Stimulated activated CD8-positive, alpha-beta memory T cell treated with anti-CD3 and anti-CD28 coated beads, Interleukin-15, amount 100 ng/mL, for 48 hours (primary cell): Measurements from ENCODE around the gene LCN12.

Experiments used
- DNase-seq, 2 donors: peaks; one replicate each; pipeline ENCODE4 v3.0.0-alpha.2; 2020; ENCODE audit warnings: low read depth in 2 of 2

LCN12 gene

DNA sequence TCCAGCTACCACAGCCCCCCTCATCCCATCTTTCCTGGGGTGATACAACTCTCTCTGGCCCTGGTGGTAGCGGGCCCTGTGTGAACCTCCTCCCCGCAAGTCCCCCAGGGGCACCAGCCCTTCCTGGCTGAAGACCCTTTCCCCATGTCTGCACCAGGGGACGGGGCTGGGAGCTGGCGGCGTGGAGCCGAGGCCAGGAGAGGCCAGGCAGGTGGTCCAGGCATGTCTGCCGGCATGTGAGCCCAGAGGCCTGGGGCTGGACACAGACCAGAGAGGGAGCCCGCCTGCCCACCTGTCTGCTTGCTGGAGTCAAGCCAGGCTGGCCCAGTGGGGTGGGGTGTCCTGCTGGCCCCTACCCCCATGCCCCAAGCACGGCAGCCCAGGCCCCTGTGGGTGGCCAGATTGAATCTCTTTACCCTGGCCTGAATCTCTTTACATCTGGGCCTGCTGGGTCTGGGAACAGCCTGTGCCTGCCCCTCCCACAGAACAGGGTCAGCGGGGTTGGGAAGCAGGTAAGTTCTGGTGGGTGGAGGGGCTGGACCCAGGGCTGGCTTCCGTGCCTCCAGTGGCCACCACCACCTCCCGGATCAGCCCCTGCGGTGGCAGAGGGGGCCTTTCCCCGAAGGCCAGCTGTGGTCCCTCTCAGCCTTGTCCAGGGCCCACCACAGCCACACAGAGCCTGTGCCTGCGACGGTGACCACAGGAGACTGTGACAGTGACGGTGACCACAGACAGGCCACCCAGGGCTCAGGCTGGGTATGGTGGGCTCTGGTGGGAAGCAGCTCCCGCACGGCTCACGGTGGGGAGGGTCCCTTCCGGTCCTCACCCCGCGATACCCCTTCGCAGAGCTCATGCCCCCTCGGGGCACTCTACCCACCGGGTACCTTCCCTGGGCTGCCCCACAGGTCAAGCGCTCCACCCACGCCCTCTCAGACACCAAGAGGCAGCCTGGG is 7.1 kb downstream of the LCN12 start:
- no peak for DNase-seq

DNA sequence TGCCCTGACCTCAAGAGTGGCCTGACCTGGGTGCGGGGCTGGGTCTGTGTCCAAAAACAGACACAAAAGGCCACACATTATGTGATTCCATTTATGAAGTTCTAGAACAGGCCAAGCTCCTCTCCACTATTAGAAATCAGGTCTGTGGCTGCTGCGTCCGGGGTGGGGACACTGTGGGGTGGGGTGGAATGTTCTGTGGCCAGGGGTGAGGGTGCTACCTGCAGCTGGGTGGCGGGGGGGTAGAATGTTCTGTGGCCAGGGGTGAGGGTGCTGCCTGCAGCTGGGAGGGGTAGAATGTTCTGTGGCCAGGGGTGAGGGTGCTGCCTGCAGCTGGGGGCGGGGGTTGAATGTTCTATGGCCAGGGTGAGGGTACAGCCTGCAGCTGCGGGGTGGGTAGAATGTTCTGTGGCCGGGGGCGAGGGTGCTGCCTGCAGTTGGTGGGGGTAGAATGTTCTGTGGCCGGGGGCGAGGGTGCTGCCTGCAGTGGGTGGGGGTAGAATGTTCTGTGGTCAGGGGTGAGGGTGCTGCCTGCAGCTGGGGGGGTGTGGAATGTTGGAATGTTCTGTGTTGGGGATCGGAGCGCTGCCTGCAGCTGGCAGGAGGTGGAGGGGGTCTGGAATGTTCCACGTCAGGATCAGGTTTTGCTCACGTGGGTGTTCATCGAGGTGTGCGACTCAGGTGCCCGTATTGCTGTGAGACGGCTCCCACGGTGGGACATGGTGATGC is 8.3 kb downstream of the LCN12 start:
- no peak for DNase-seq

DNA sequence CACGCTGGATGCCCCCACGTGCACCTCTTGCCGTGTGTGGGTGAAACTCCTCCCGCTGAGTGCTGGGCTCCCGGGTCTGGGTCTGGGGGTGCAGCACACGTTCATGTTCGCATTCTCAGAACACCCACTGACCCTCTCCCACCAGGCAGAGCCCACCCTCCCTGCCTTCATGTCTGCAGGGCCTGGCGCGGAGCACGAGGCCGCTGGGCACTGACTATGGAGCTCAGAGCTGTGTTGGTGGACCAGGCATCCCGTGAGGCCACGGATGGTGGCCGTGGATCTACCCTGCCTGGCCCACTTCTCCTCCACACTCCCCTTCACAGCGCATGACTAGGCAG is 8.8 kb downstream of the LCN12 start:
- no peak for DNase-seq

DNA sequence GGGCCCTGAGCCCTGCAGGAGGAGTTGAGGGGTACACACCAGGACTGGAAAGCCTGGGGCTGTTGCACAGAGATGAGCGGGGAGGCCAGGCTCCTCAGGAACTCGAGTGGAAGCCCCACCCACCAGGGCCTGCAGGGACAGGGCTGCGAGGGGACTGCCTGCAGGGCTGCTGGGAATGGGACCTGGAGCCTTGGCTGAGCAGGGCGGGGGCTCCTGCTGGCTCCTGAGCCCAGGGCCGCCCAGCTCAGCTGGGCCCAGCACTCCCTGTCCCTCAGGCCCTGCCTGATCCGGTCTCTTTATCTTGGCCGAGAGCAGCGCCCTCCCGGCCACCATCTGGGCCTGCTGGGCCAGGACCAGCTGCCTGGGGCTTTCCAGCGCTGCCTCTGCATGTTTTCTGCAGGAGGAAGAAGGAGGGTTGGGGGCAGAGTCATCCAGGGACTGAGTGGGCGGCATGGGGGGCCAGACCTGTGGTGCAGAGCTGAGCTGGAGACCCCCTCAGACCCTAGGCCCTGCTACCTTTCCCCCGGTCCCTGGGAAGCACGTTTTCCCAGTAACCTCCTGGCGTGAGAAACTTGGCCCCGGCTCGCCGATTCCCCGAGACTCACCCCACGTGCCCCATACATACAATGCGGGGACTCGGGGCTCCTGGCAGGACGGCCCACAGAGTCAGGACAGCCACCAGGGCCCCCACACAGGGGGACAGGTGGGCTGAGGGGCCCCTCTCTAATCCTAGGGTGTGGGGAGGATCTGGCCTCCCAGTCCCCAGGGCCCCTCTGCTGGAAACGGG is 9.4 kb downstream of the LCN12 start:
- DNase-seq, result no peak

DNA sequence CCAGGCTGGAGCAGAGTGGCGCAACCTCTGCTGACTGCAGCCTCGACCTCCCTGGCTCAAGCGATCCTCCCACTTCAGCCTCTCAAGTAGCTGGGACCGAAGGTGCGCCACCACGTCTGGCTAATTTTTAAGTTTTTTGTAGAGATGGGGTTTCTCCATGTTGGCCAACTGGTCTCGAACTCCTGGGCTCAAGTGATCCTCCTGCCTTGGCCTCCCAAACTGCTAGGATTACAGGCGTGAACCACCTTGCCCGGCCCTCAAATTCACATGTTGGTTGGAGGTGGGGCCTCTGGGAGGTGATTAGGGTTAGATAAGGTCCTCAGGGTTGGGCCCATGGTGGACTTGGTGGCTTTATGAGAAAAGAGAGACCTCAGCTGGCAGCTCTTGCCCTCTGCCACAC is 10.1 kb downstream of the LCN12 start:
- DNase-seq, result no peak

DNA sequence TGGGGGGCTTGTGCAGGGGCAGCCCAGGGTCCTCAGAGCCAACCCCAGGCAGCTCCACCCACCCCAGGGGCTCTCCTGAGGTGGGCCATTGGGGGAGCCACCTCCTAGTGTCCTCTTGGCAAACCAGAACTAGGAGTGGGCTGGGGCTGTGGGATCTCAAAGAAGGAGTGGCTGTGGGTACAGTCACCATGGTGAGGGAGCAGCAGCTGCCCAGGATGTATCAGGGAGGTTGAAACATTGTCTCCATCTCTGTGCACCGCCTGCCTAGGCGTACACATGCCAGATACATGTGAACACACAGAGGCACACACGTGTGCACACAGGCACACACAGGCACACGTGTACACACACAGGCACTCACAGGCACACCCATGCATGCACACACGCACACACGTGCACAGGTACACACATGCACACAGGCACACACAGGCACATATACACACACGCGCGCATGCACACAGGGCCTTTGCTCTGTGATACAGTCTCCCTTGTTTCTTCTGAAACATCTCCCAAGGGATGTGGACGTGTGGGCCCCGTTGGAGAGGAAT is 10.7 kb downstream of the LCN12 start:
- DNase-seq, result no peak

DNA sequence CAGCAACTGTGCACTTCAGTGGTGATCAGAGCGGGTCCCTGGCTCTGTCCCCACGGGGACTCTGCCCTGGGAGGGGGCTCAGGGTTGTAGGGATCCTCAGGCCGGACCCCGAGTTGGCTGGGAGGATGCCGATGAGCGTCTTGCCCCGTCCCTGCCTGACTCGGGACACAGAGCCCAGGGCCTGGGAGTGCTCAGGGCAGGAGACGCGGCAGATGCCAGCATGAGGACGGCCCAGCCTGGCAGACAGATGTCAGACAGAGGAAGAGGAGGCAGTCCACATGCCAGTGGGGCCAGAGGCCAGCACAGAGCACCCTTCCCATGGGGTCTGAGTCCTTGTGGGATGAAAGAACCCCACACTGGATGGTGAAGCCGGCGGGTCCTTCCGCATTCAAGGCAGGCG is 11.3 kb downstream of the LCN12 start:
- DNase-seq, result no peak

DNA sequence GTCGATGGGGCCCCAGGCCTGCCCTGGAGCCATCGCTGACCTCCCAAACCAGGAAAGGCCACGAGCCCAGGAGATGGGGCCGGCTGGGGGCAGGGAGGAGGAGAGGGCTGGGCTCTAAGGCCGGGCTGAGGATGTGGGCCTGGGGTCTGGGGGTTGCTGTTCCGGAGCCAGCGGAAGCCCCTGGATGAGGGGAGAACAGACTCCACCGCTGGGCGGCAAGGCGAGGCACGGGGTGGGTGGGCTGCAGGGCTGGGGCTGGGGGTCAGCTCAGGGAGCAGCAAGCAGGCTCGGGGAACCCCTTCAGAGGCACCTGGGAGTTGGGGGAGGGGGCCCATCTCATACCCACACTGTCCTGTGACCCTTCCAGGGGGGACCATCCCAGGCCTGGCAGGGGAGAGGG is 11.7 kb downstream of the LCN12 start:
- no peak for DNase-seq

DNA sequence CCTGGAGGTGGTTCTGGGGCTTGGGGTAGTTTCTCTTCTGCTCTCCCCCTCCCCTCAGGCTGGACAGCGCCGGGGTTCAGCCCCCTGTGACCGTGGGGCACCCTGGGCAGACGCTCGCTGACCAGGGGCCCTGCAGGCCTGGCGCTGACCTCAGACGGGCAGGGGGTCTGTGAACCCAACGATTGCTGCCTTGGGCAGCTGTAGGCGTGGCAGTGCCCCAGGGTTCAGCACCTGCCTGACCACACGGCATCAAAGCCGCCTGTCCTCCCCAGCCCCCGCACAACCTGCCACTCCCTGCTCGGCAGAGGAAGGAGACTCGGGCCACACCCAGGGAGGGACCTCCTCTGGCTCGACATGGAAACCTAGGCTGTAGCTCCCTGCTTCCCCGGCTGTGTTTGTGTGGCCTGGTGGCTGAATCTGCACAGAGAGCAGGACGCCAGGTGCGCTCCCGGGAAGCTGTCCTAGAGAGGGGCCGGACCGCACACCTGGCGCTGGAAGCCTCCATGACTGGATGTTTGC is 12.2 kb downstream of the LCN12 start:
- no peak for DNase-seq

DNA sequence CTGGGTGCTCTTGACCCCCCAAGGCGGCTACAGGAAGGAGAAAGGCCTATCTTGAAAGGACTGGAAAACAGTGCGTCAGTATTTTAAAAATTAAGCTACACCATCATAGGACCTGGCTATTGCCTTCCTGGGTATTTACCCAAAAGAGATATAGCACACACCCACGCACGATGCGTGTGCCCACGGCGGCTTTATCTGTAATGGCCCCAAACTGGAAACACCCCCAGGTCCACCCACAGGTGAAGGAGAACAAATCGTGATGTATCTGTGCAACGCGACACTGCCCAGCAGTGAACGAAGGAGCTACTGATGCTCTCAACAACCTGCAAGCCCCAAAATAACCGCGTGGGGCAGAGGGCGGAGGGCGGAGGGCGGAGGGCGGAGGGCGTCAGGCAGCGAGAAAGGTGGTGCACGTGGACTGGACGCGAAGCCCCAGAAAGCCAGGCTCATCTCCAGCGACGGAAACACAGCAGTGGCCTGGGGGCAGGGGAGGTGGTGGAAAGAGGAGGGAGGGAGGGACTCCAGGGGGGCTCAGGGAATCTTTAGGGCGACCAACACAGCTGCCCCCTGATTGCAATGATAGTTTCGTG is 12.9 kb downstream of the LCN12 start:
- DNase-seq, result no peak

DNA sequence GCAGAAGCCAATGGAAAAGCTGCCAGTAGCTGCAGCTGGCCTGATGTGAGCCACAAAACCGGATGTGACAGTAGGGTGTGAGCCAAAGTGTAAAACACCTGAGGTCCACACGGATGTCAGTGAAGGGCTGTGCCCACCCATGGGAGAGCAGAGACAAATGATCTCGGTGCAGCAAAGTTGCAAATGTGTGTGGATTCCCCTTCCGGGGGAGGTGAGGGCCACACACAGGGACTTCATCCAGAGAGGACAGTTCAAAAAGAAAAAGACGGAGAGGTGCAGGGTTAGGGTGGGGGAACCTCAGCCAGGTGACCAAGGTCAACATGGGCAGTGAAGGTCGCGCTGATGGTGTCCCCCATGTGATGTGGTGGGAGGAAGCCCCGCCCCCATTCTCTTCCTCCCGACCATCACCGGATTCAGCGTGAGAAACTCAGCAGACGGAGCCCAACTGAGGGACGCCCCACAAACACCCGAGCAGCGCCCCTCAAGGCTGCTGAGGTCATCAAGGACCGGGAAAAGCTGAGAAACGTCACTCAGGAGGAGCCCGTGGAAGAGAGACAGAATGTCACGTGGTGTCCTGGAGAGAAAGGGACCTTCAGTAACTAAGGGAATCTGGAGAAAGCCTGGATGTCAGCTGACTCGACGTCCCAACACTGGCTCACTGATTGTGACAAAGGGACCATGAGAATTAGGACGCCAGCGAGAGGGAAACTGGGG is 13.9 kb downstream of the LCN12 start:
- DNase-seq, result no peak

DNA sequence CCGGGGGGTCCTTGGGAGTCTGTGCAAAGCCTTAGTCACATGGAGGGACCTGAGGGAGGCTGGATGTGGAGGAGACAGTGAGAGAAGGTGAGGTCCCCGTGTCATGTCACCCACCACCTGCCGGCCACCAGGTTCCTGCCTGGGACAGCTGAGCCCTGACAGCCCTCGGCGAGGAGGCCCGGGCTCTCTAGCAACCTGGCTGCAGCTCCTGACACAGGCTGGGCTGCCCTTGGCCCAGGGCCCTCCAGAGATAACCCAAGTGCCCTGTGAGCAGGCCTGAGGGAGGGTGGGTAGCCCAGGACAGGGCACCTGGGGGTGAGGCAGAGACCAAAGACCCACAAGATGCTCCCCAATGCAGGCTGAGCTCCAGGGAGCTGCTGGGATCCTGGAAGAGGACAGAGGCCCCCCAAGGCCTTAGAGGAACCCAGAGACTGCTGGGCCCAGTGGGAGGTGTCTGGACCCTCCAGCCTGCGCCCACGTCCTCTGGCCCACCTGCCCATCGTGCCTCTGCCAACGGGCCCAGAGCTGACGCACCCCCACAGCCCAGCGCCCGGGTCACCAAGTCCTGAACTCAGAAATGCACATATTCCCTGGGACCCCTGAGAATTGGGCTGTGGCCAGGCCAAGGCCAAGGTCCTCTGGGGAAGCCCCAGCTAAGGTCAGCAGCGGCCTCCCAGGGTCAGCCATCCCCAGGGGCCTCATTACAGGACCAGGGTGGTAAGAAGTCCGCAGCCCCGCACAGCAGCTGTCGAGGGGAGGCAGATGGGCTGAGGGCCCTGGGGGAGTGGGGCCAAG is 16.5 kb downstream of the LCN12 start:
- no peak for DNase-seq

DNA sequence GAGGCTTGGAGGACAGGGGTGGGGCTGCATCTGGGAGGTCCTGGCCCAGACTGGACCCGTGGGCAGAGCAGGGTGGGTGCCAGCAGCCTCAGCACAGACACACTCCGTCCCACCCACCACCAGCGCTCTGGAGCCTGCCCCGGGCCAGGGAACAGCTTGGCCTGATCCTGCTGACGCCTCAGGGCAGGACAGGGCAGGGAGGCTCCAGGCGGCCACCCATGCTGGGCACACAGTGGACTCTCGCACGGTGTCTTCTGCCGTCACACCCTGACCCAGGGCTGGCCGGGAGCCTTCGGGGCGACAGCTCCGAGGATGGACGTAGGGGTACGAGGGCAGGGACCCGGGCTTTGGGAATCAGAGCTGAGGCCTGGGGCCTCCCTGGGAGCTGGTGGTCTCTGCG is 17.1 kb downstream of the LCN12 start:
- no peak for DNase-seq

DNA sequence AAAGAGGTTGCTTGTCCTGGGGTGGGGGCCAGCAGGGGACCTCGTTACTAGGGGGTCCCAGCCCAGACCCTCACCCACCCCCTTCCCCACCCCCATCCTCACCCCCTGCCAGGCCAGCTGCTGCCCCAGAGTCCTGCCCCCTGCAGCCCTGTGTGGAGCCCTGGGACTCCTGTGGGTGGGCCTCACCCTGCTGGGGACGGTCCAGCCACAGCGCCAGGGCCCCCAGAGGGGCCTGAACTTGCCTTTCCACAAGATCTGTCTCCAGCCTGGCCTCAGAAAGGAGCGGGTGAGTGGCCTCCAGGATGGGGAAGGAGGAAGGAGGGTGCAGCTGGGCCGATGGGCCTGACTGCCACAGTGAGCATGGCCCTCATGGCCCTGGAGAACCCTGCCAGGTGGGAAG is 17.7 kb downstream of the LCN12 start:
- DNase-seq, result no peak

DNA sequence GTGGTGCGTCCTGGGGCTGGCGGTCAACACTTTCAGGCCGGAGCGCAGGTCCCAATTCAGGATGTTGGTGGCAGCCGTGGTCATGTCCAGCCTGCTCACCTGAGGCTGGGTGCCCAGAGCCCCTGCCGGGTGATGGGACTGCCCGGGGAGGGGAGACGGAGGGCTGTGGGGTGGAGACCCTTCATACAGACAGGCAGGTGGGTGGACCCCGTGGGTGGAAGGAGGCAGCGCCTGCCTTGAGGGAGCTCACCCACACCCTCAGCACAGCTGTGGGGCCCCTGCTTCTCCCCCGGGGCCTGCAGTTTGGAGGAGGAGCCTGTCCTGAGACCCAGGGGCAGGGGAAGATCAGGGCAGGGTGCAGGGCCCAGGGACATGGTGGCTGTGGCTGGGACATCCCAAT is 18.3 kb downstream of the LCN12 start:
- no peak for DNase-seq

DNA sequence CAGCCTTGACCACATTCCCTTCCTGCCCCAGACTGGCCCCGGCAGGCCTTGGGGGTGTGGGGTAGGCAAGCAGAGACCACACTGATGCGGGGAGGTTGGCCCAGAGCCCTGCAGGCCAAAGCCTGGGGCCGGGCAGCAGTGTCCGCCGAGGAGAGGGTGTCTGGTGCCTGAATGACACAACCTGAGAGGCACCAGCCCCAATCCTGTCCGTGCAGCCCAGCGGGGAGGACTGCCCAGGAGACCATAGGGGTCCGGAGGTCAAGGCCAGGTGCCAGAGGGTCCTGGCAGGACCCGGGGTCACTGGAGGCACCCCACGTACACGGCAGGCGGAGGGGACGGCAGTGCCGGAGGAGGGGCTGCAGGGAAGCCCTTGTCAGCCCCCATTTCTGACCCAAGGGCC is 19.7 kb downstream of the LCN12 start:
- DNase-seq, result no peak

DNA sequence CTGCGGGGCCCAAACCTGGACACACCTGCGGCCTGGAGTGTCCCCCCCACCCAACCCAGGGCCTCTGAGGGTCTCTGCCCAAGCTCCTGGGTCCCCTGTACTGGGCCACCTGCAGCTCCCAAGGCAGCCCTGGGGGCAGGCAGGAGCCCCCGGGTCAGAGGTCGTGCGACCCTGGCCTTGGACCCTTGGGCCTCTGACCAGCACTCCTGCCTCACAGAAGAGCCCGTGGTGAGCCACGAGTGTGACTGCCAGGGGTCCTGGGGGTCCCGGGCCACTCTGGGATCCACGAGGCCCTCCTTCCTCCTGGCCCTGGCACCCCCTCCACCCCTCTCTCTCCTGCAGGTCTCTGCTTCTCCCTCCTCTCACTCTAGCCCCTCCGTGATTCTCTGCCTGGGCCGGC is 20.3 kb downstream of the LCN12 start:
- no peak for DNase-seq

DNA sequence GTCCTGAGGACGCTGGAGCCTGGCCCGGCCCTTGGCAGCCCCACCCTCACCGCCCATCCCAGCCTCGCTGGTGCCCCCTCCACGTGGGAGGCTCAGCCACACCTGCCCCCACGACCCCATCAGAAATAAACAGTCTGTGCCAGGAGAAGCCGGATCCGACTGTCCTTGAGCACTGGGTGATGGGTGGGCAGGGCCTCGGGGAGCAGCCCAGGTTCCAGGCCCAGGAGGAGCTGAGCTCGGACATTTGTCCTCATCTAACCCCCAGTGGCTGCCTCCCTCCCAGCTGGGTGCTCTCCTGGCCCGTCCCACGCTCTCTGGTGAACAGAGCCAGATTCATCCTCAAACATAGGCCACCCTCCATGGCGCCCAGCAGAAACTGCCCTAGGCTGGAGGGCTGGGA is 20.7 kb downstream of the LCN12 start:
- DNase-seq, result no peak

DNA sequence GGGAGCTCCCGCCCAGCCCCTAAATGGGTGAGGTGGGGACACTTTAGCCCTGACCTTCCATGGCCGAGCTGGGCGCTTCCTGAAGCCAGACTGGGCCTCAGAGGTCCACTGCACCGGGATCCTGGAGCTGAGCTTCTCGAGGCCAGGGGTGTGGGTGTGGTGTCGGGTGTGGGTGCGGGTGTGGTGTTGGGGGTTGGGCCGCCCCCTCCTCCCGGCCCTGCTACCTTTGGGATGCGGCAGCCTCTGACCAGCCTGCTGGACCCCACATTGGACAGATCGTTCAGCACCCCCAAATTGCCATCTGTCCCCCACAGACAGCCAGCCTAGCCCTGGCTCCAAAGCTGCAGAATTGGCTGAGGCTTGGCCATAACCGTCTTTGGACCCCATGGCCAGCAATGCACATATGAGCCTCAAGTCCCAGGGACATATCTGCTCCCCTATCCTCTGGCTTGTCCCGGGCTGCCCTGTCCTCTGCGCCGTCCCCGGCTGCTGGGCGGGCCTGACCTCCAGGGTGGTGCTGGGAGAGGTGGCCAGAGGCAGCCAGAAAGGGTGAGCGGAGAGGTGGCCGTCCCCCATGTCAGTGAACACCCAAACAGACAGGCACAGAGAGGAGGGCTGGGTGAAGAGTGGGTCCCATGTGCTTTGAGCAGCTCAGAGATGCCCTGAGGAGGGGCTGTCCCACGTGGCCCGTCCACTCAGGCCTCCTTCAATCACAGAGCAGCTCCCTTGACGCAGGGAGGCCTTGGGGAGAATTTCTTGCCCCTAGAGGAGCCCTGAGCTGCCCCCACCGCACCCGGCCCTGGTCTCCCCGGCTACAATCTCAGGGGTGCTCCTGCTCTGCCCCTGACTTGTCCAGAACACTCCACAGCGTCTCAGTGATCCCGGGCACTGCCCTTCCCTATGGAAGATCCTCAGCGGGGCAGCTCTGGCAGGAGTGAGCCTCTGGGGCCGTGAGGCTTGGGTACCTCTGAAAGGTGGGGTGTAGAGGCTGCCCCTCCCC is 21.8 kb downstream of the LCN12 start:
- DNase-seq, result no peak
